GM23338 (cell line): Measurements from ENCODE around the gene TAGLN. TPM values are rescaled to one million over a fixed set of nuclear protein-coding genes. Genes with fewer than 3 reads are reported as not detected.

Experiments used
- ATAC-seq: fragments of 200-7000 bp; cut with Tn5 transposase; 3 replicates; pipeline ENCODE4 v1.9.1; 2020
- DNase-seq: peaks from one replicate; pipeline ENCODE4 v3.0.0-alpha.2; 2015; ENCODE audit warnings: low spot score
- H2AFZ ChIP-seq: fragments of 200-600 bp; sonication (generic); 2 replicates; pipeline ENCODE4 v1.8.0; 2016; ENCODE audit warnings: antibody characterized with exemption, mild to moderate bottlenecking, moderate library complexity
- H3F3A ChIP-seq: fragments of 200-600 bp; sonication (generic); replicated peaks from 2 replicates; pipeline ENCODE4 v1.8.0; 2017; ENCODE audit warnings: antibody characterized with exemption, mixed run types, low read depth
- H3K27ac ChIP-seq: fragments of 200-600 bp; sonication (generic); 2 replicates; pipeline ENCODE4 v1.6.1; 2016; ENCODE audit warnings: low read depth
- H3K27me3 ChIP-seq: fragments of 200-600 bp; sonication (generic); 2 replicates; pipeline ENCODE4 v1.8.0; 2016; ENCODE audit warnings: mild to moderate bottlenecking, mixed run types, moderate library complexity; ENCODE audit not compliant: insufficient read depth
- H3K36me3 ChIP-seq: fragments of 200-600 bp; sonication (generic); 2 replicates; pipeline ENCODE4 v1.8.0; 2016; ENCODE audit warnings: mild to moderate bottlenecking; ENCODE audit not compliant: insufficient read depth
- H3K4me1 ChIP-seq: fragments of 200-600 bp; sonication (generic); 2 replicates; pipeline ENCODE4 v1.8.0; 2016; ENCODE audit warnings: mild to moderate bottlenecking, moderate library complexity; ENCODE audit not compliant: insufficient read depth
- H3K4me2 ChIP-seq: fragments of 200-600 bp; sonication (generic); 2 replicates; pipeline ENCODE4 v1.7.1; 2017; ENCODE audit warnings: mixed run types
- H3K4me3 ChIP-seq: fragments of 200-600 bp; sonication (generic); 2 replicates; pipeline ENCODE4 v1.6.1; 2016; ENCODE audit warnings: mixed run types
- H3K79me2 ChIP-seq: fragments of 200-600 bp; sonication (generic); replicated peaks from 2 replicates; pipeline ENCODE4 v1.8.0; 2017; ENCODE audit warnings: mild to moderate bottlenecking; ENCODE audit not compliant: insufficient read depth
- H3K9me2 ChIP-seq: fragments of 200-600 bp; sonication (generic); 2 replicates; pipeline ENCODE4 v1.8.0; 2017; ENCODE audit not compliant: insufficient read depth
- H4K20me1 ChIP-seq: fragments of 200-600 bp; sonication (generic); replicated peaks from 2 replicates; pipeline ENCODE4 v1.8.0; 2017; ENCODE audit warnings: mild to moderate bottlenecking; ENCODE audit not compliant: insufficient read depth
- H3K27ac Mint-ChIP-seq: 2 replicates; pipeline ENCODE4 v1.8.0; 2020; ENCODE audit warnings: inconsistent platforms, mild to moderate bottlenecking, moderate library complexity, mixed read lengths
- H3K27me3 Mint-ChIP-seq: 3 replicates; pipeline ENCODE4 v1.8.0; 2022; ENCODE audit warnings: low read depth, mild to moderate bottlenecking, moderate library complexity, mixed read lengths, inconsistent platforms; ENCODE audit not compliant: insufficient read depth, poor library complexity
- H3K36me3 Mint-ChIP-seq: 3 replicates; pipeline ENCODE4 v1.8.0; 2021; ENCODE audit warnings: low read depth, mild to moderate bottlenecking, inconsistent platforms, moderate library complexity, mixed read lengths
- H3K4me1 Mint-ChIP-seq: 3 replicates; pipeline ENCODE4 v1.8.0; 2020; ENCODE audit warnings: mild to moderate bottlenecking, inconsistent platforms, mixed read lengths
- H3K4me3 Mint-ChIP-seq: 3 replicates; pipeline ENCODE4 v1.8.0; 2021; ENCODE audit warnings: moderate library complexity, mild to moderate bottlenecking, inconsistent platforms, mixed read lengths
- H3K9me3 Mint-ChIP-seq: 3 replicates; pipeline ENCODE4 v1.8.0; 2020; ENCODE audit warnings: moderate library complexity, mild to moderate bottlenecking, inconsistent platforms, mixed read lengths
- CREB1 ChIP-seq: fragments of 250-450 bp; sonication (Bioruptor Pico); IDR thresholded peaks from 2 replicates; pipeline ENCODE4 v1.5.0; 2020; ENCODE audit warnings: low read depth, mild to moderate bottlenecking, moderate library complexity
- EZH2 ChIP-seq: fragments of 200-600 bp; sonication (generic); IDR thresholded peaks from one replicate; pipeline ENCODE4 v1.8.0; 2017; ENCODE audit warnings: antibody characterized with exemption, mild to moderate bottlenecking, low read depth; ENCODE audit not compliant: unreplicated experiment
- EZH2phosphoT487 ChIP-seq: fragments of 200-600 bp; sonication (generic); IDR thresholded peaks from one replicate; pipeline ENCODE4 v1.8.1; 2018; ENCODE audit warnings: antibody characterized with exemption; ENCODE audit not compliant: unreplicated experiment
- JUNB ChIP-seq: IDR thresholded peaks from one replicate; pipeline ENCODE4 v1.6.1; 2016; ENCODE audit warnings: antibody characterized with exemption; ENCODE audit not compliant: unreplicated experiment
- NANOG ChIP-seq: IDR thresholded peaks from 2 replicates; pipeline ENCODE4 v1.6.1; 2016; ENCODE audit warnings: antibody characterized with exemption, borderline replicate concordance
- STAT1 ChIP-seq: IDR thresholded peaks from one replicate; pipeline ENCODE4 v1.6.1; 2016; ENCODE audit warnings: antibody characterized with exemption; ENCODE audit not compliant: unreplicated experiment
- ZNF331 ChIP-seq: fragments of 250-450 bp; sonication (Bioruptor Pico); IDR thresholded peaks from 2 replicates; pipeline ENCODE4 v1.5.0; 2020; ENCODE audit warnings: low read depth, mild to moderate bottlenecking, moderate library complexity
- ZNF462 ChIP-seq: fragments of 250-450 bp; sonication (Bioruptor Pico); IDR thresholded peaks from 2 replicates; pipeline ENCODE4 v1.5.0; 2020; ENCODE audit warnings: mild to moderate bottlenecking, moderate library complexity
- polyA plus RNA-seq: library from polyadenylated mRNA; unstranded; fragments of >200 nt; fragmentation: Nextera tagmentation; extraction: Ambion mirVana; gene quantifications from 2 replicates; pipeline ENCODE4 v1.2.1, GENCODE V29; 2016
- total RNA-seq: library from RNA; depleted of rRNA; stranded (reverse); fragments of >200 nt; shearing (Covaris generic); gene quantifications from 2 replicates; pipeline ENCODE4 v1.2.3, GENCODE V29; 2014
- TF ChIP-seq, protein P1 (sequence below), 2 experiments: fragments of 200-600 bp in 1 of 2; sonication (generic) in 1 of 2; conservative IDR thresholded peaks; 2 replicates each; pipeline versions ENCODE4 v1.5.1 to v1.6.1; 2016 to 2017; ENCODE audit warnings: antibody characterized with exemption in 2 of 2, low read depth in 2 of 2, mild to moderate bottlenecking in 2 of 2, moderate library complexity in 1 of 2

The TAGLN gene
- total and polyA plus RNA-seq, 2 experiments from 2014 or later: 86.8 to 130 TPM

DNA sequence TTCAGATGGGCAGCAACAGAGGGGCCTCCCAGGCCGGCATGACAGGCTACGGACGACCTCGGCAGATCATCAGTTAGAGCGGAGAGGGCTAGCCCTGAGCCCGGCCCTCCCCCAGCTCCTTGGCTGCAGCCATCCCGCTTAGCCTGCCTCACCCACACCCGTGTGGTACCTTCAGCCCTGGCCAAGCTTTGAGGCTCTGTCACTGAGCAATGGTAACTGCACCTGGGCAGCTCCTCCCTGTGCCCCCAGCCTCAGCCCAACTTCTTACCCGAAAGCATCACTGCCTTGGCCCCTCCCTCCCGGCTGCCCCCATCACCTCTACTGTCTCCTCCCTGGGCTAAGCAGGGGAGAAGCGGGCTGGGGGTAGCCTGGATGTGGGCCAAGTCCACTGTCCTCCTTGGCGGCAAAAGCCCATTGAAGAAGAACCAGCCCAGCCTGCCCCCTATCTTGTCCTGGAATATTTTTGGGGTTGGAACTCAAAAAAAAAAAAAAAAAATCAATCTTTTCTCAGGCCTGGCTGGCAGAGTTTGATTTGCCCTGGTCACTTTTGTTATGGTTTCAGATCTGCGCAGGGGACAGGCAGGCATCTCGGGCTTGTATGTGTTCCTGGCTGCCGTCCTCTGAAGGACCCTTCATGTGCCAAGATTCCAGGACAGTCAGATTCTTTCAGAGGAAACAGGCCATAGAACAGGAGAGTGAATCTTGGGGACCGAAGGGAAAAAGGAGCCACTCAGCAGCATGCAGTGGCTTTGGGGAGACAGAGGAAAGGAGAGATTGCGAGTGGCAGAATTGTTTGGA lies 5.3 kb downstream of the TAGLN start:
- H2AFZ ChIP-seq: no peak overlapping the region
- H3K79me2 ChIP-seq: peaks cover 22% of the 10 kb centered on the region
- Mint-ChIP-seq H3K9me3 (no peaks in the 10 kb centered on the region), H3K27ac (peak overlapping the region; percentile 3; the same call in 1 of the 2 replicates), H3K36me3 (peaks cover 32% of the 10 kb centered on the region), H3K27me3 (peaks cover 18% of the 10 kb centered on the region), H3K4me3 (no peak overlapping the region; the same call in 2 of the 3 replicates), H3K4me1 (peaks cover 22% of the 10 kb centered on the region)
- ATAC-seq: no peak
- 0 out of 2 replicates have a peak, but pooled peaks cover 5% of the 10 kb centered on the region for H3F3A ChIP-seq
- 0 out of 2 replicates have a peak overlapping the region, but pooled peaks have one; percentile 45 for H3K27ac ChIP-seq
- DNase-seq: no peak
- H3K4me3 ChIP-seq: no peak overlapping the region
- no peak overlapping the region for H3K4me2 ChIP-seq
- no peaks in the 10 kb centered on the region for H4K20me1 ChIP-seq
- H3K9me2 ChIP-seq: no peaks in the 10 kb centered on the region
- TF ChIP-seq NANOG: no peak
- TF ChIP-seq EZH2: no peak
- no peak for TF ChIP-seq EZH2phosphoT487
- no peak for TF ChIP-seq STAT1
- TF ChIP-seq, protein P1, sequence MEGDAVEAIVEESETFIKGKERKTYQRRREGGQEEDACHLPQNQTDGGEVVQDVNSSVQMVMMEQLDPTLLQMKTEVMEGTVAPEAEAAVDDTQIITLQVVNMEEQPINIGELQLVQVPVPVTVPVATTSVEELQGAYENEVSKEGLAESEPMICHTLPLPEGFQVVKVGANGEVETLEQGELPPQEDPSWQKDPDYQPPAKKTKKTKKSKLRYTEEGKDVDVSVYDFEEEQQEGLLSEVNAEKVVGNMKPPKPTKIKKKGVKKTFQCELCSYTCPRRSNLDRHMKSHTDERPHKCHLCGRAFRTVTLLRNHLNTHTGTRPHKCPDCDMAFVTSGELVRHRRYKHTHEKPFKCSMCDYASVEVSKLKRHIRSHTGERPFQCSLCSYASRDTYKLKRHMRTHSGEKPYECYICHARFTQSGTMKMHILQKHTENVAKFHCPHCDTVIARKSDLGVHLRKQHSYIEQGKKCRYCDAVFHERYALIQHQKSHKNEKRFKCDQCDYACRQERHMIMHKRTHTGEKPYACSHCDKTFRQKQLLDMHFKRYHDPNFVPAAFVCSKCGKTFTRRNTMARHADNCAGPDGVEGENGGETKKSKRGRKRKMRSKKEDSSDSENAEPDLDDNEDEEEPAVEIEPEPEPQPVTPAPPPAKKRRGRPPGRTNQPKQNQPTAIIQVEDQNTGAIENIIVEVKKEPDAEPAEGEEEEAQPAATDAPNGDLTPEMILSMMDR (conservative IDR thresholded peaks at IDR 0.05; ENCODE audit: low read depth in 2 of 2): no peak
- TF ChIP-seq CREB1 (CRISPR knock-in tag): no peak
- TF ChIP-seq ZNF462 (CRISPR knock-in tag): no peak
- TF ChIP-seq JUNB: no peak
- TF ChIP-seq ZNF331 (CRISPR knock-in tag): no peak
- no peaks in the 10 kb centered on the region for H3K27me3 ChIP-seq
- peaks cover 18% of the 10 kb centered on the region for H3K4me1 ChIP-seq
- H3K36me3 ChIP-seq: no peaks in the 10 kb centered on the region
